ENCODE data around the gene AFAP1.

AFAP1 gene

DNA sequence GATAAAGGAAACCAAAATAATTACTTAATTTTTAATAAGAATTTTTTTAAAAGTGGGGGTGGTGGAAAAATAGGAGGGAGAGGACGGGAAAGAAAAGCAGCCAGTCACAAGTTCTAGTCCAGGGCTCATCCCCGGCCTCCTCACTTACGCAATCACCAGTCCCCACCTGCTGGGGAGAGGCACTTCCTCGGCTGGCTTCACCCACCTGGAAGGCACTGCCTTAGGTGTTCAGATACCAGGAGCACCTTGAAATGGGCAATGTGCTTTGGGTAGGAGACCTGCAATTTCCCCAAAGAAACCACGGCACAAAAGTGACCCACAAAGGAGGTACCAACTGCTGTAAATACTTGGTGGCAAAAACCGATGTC is 23.8 kb downstream of the AFAP1 start:
- no peak for DNase-seq (ENCODE audit: low spot score)

DNA sequence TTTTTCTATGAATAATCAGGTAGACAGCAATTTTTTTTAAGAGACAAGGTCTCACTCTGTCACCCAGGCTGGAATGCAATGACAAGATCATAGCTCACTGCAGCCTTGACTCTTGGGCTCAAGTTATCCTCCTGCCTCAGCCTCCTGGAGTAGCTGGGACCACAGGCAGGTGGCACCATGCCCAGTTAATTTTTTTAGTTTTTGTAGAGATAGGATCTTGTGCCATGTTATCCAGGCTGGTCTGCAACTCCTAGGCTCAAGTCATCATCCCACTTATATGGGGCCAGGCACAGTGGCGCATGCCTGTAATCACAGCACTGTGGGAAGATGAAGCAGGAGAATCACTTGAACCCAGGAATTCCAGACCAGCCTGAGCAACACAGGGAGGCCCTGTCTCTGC is 26.8 kb downstream of the AFAP1 start:
- DNase-seq (ENCODE audit: low spot score) = no peak

DNA sequence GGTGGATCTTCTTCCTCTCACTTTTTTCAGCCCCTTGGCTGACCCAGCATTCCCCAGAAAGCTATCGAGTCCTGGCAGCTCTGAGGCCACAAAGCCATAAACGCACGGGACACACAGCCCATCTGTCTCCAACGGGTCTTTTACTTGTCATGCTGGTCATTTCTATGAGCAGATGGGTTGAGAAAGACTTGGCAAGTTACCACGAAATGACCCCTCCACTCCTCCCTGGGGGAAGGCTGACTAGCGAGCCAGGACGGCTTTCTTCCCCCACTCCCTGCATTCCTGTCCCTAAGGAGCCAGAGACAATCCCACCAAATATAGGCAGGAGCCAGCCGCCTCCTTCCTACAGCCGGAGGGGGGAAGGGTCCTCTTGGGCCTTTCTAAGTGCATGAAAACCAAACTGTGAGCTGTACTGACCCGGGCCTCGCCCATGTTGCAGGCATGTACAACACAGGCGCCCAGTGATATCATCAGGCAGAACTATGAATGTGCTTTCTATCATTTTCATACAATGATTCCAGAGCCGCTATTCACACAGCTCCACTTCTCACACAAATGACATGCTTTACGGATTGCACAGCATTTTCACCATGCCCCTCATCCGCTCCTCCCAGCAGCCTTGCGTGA is 28.6 kb downstream of the AFAP1 start:
- no peak for DNase-seq (ENCODE audit: low spot score)

DNA sequence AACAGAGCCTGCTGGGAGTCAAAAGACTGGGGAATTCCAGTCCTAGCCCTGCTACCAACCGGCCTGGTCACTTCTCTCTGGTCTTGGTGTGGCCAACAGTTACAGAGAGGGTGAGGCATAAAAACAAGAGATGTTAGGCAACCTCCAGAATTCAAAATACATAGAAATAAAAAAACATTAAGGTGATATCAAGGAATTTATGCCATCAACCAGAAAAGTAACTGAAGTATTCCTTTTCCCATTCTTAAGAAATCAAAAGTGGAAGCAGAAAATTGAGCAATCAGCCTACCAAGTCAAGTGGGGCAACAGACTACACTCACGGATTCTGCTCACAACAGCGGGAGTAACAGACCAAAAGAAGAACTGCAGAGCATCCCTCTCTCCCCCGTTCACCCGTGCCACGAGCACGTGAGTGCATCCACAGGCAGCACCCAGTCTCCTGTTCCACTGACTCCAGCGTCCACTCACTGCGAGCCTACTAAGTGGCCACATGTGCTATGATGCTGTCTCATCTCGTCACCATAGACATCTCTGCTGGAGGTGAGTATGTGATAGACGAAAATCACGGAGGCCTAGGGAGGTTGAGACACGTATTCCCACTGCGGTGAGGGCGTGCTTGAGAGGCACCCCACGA is 29.3 kb downstream of the AFAP1 start:
- no peak for DNase-seq (ENCODE audit: low spot score)

DNA sequence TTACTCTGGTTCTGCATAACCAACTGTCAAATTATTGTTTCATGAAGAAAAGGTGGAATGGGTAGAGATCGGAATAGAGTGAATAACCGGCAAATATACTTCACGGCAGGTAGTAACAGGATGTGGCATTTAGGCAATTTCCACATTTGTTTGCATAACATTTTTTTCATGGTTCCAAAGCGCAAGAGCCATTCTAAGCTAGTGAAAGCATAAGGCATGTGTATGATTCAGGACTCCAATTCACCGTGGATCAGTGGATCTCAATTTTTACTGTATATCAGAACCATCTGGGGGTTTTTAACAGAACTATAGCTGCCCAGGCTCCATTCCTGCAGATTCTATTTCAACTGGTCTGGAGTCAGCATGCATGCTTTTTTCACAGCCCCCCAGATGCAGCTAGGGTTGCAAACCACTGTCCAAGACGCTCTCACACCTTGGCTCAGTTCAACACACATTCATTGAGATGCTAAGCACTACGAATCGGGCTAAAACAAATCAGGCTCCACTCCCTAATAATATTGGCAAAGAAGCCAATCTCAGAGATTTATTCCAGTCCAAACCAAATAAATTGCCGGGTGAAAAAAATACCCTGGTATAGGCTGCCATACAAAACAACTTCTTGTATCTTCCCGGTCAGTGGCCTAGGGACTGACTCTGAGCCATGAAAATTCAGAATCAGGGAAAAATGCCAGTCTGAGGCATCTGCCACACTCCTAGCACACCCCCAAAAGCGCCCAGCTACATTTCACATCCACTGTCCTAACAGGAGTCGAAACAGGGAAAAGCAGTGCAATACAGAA is 30.0 kb downstream of the AFAP1 start:
- no peak for DNase-seq (ENCODE audit: low spot score)

DNA sequence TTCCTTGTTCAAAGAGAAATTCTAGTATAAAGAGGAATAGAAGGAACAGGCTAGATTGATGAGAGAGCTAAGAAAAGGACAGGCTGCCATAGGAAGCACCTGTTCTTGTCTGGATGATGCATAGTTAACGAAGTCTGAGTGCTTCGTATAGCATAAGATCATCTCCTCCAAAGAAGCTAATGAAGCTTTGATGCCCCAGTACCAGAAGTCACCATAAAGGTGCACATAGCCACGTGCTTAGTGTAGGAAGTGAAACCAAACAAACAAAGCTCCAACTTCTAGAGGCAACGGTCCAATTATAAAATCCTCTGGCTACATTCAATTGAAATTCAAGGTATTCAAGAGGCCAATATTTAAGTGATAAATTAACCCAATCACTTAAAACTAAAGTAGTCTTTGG is 31.0 kb downstream of the AFAP1 start:
- no peak for DNase-seq (ENCODE audit: low spot score)

DNA sequence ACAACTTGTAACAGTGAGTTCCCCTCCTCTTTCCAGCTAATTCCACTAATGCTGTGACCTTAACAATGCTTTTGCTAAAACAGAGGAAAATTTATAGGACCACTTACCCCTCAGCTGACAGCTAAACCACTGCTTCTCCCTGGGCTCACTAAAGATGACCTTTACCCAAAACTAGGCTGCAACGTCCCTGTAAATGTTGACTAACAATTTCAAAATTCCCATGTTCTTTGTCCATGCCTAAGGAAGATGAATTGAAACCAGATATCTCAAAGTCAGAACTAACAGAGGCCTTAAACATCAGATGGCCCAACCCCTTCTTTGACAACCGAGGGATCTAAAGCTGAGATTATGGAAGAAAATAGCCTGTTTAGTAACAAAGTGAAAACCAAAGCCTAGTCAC is 32.5 kb downstream of the AFAP1 start:
- no peak for DNase-seq (ENCODE audit: low spot score)

DNA sequence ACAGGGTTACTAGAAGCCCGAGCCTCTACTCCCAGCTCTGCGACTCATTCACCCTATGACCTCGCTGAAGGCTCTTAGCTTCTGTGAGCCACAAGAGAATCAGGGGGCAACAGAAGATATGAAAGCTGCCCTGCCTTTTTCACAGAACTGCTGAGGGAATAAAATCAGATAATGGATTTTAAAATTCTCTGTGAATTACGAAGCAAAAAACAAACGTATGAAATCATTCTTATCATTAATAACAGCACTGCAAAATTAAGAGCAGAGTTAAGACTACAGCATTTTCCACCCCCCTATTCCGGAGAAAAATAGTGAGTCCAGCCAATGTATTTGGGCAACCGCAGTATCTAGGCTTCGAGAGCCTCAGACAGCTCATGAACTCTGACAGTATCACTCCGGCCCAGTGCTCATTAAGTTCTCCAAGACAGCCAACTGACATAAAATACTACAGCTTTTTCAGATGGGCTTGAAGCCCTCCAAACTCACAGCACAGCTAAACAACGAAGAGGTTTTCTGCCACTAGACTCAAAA is 33.4 kb downstream of the AFAP1 start:
- DNase-seq (ENCODE audit: low spot score) = no peak

DNA sequence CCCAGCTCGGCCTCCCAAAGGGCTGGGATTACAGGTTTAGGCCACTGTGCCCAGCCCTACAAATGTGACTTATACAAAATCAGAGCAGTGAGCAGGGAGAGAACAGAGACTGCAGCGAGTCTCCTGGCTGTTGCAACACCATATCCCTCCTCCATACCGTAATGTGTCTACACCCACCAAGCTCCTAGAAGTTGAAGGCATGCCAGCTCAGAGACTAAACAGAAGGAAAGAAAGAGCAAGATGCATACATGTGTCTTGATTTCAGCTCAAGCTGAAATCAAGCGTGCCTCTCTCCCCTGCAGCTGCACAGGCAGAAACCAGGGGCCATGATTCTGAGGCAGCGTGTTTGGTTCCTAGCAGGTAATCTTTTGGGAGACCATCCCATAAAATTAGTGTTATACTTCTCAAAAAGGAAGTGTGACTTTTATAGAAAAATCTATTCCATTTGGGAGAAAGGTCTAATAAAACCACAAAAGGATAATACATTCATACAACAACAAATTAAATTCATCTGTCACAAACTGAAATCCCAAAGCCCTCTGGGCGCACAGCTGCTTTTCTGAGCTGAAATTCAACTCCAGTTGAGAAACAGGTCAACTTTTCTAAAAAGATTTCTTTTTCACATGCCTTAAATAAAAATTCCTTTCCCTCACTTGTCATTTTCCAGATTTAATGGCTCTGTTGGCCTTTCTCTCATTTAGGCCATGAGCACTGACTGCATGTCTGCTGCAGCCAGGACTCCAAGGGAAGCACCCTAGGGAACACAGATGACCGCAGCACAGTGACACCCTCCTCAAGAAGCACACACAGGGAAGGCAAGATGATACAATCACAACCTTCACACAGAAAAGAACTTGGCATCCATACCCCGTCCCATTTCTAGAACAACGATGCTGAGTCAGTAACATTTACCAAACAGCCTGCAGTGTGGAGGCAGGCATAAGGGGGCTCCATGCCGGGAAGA is 34.4 kb downstream of the AFAP1 start:
- DNase-seq (ENCODE audit: low spot score) = no peak

DNA sequence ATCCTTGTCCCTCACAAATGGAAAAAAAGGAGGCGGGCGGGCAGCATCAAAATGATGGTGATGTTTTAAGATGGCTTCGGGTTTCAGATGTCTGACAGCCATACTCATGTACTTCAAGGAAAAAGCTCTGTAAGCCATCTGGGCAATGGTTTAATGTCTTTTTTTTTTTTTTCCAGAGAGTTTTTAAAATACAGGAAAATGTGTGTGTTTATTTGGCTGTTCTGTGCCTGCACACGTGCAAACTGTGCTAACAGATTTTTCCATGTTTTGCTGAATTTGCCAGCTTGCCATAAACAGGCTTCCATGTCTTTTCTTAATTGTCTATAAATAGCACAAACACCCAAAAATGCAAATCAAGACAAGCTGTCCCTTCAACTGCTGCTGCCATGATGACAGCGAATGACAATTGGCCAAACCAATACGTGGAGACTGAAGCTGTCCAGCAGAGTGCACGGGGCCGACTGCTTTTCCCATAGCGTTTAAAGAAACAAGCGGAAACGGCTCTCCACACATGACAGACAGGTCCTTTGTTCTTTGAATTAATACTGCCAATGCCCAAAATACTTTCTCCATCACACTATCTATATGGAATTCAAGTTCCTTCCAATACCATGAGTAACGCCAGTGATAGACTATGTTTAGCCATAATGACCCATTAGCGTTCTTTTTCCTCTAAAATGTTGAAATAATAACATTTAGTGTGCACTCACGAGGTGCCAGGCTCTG is 35.7 kb downstream of the AFAP1 start:
- DNase-seq (ENCODE audit: low spot score) = no peak

DNA sequence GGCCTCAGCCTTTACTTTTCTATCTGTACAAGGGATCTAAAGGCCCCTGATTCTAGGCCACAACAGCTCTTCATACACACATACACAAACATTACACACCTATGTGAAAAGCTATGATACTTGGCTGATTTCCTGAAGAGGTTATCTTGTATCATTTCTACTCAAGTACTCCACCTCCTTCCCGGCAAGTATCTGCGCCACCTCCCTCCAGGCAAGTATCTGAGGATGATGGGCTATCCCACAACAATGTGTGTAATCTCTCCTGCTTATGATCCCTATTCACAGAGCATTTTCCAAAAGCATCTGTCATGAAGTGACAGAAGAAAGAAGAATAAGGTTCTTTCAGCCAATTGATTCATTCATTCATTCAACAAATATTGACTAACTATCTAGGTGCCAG is 36.8 kb downstream of the AFAP1 start:
- no peak for DNase-seq (ENCODE audit: low spot score)

DNA sequence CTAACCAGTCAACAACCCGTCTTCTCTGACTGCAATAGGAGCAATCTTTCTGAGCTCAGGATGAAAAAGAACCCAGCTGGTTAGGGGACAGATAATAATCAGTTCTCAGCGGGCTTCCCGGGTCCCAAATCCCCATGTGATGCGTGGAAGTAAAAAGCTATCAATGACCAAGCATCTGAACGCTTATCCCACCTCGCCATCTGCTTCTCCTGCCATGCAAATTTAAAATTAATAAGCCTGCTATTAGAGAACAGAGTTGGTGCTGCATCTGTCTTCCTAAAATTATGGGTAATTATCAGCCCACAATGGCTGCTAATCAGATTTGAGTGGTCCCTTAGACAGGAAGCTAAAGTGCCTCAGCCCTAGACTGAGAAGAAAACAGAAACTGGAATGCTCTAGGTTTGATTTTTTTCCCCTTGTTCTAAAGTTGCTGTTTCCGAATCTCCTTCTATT is 37.5 kb downstream of the AFAP1 start:
- no peak for DNase-seq (ENCODE audit: low spot score)

DNA sequence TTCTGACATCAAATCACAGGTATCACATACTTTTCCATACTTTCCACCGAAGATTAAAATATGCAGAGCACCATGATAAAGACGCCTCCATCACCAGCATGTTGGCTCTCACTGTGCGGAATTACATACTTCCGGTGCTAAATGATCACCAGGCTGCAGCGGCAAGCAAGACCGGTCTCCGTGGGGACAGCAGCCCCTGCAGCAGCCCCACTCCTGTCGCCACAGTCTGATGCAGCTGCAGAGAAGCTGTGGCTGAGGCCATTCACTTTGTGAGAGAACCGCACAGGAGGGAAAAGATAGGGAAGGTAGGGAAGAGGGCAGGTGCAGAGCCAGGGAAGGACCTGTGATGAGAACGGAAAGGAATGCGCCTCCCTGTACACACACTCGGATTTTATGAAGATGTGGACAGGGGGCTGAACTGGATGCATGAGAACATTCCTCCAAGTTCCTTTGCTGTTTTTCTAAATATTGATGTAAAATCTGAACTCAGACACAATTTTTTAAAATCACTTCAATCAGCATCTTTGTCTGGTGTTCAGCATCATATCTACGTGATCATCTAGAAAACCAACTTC is 38.3 kb downstream of the AFAP1 start:
- DNase-seq (ENCODE audit: low spot score) = no peak

DNA sequence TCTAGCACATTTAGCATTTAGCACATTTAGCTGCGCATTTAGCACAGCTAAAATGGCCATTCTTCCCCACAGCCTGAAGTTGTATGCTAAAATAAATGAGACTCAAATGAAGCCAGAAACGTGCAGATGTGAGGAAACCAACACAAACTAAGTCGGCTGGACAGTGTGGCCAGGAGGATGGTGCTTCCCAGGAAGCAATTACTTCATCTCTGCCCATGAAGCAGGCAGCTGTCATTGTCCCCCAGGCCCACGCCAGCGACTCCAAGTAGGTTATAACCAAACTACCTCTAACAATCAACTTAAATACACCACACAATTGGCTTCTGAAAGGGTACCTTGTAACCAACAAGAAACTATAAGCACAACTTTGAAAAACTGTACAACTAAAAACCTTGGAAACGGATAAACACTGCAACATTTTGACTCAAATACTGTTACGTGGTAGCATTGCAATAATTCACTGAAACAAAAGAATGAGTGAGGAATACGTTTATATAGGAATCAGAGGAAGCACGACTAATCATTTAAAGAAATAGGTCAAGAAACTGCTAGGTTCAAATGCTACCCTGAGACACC is 39.2 kb downstream of the AFAP1 start:
- DNase-seq (ENCODE audit: low spot score) = no peak

DNA sequence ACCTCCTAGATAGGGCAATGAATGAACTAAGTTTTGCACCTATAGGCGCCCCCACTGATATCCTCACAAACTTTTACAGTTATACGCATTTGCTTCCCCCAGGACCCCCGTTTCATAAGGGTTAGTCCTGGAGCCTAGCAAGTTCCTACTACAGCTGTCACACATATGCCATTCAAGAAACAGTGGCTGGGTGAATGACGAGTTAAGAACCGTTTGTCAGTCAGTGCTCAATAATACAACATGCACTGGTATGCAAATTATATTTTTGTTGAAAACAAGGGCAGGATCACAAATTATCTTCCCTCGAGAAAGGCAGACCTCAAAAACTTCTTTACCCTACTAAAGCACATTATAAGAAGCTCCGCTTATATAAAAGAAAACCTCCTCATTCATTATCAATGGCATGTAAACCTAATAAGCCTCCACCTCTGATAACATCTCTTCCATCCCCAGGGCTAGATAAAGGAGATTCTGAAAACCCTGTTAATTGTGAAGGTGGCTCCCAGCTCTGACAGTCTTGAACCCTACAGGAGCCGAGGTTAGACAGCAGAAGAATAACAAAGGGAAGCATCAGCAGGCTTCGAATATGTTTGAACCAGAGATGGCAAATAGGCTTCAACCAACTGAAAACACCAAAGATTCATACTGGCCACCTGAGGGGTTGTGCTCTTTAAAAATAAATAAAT is 40.3 kb downstream of the AFAP1 start:
- DNase-seq (ENCODE audit: low spot score) = no peak

DNA sequence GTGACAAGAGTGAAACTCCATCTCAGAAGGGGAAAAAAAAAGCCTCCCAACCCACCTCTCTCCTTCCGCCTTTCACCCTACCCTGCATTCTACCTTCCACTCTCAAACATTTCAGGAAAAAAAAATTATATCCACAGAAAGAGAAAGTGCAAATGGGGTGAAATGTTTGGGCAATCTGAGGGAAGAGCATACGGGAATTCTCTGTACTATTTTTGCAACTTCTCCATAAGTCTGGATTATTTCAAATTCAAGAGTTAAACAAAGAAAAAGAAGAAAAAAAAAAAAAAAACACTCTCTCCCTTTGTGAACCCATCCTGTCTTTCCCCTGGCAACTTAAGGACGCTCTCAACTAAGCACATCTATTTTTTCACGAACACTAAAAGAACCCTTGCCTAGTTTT is 41.3 kb downstream of the AFAP1 start:
- no peak for DNase-seq (ENCODE audit: low spot score)

DNA sequence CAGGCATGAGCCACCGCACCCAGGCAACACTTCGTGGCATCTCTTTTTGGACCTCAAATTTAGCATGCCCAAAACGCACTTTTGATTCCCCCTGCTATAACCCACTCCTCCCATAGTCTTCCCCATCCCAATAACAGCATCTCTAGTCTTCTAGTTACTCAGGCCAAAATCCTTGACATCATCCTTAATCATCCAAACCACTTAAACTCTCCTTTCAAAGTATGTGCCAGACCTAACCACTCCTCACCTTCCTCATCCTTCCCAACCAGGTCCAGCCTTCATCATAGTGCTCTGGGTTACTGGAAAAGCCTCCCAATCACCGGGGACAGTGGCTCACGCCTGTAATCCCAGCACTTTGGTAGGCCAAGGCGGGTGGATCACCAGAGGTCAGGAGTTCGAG is 41.9 kb downstream of the AFAP1 start:
- no peak for DNase-seq (ENCODE audit: low spot score)

DNA sequence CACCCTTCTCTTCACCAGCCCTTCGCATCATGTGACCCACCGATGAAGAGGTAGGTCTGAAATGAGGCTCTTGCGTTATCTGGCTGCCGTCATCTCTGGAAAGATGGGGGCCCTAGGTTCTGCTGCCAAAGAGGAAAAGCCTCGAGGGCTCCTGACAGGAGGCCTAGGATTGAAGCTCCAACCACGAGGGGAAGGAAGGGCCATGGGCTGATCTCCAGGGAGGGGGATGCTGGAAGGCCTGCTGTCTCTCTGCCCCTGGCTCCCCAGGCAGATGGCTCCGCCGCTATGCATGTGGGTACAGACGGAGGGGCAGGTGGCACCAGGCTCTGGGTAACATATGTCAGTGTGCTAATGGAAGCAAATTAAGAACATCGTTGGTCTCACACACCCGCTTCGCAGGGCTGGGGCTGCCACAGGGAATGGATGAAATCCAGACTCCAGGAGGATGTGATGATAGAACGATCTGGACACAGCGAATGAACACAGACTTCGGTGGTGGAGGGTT is 44.9 kb downstream of the AFAP1 start:
- no peak for DNase-seq (ENCODE audit: low spot score)

DNA sequence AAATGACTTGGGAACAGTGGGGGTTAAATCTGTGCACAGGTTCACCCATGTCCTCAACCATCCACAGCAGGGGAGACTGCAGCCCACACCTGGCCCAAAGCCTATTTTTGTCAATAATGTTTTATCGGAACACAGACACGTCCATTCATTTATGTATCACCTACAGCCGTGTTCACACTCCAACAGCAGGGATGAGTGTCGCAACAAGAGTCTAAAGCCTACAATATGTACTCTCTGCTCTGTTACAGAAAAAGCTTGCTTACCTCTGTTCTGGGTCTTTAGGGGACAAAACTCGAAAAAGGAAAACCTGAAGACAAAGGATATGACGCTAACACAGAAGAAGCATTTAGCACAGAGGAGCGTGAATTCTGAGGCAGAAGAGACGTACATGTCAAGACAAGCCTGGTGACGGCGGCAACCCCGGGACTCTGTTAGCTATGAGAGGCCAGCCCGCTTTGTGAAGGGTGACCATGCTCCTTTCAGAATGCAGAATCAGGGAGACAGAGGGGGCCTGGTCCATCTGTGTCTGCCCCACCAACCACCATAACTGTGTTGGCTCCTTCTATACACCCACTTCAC is 45.5 kb downstream of the AFAP1 start:
- no peak for DNase-seq (ENCODE audit: low spot score)
